NOMO-1 treated with dmso at 0.1 percent for 144 hours (cell line): ENCODE data around the gene PGBD1.
"Not testable (repeated sequence)": the region's sequence is repeated elsewhere in the genome, so short reads cannot be mapped to it uniquely, and the experiment has no call there.

Experiments
- DNase-seq: peaks from one replicate; lab custom pipeline; 2025; ENCODE audit not compliant: unreplicated experiment; lab: John Stamatoyannopoulos, UW

Gene PGBD1

DNA sequence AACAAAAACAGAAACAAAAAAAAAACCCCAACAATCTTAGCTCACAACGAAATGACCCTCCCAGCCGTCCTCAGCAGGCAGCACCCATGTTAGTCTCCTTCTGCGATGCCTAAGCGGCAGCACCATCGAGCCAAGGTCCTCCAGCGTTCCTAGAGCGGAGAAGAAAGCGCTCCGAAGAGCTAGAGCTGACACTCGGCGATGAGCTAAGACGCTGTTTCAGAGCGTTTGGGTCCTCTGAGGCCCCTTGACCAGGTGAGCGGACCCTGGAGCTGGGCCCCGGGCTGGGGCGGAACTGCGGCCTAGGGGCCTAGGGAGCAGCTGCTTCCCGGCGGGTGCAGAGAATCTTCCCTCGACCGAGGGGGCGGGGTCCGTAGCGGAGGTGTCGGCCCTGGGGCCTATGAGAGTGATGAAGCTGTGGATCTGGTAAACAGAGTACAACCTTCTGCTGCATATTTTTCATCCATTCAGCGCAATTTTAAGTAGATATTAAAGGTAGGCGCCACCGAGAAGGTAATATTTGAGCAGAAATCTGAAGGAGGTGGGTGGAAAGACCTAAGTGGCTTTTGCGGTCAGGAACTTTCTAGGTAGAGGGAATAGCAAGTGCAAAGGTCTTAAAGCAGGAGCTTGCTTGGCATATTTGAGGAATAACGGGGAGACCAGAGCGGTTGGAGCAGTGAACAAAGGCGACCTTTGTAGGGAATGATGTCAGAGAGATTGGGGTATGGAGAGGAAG is 14.2 kb upstream of the PGBD1 start, which contains the start of gene ZSCAN26:
TSS of gene ZSCAN26 (plus strand) at position 182 of the 733 bp plus-strand sequence. CDS start 4,777 bp downstream, outside the sequence.
- peak; percentile 69 for DNase-seq

DNA sequence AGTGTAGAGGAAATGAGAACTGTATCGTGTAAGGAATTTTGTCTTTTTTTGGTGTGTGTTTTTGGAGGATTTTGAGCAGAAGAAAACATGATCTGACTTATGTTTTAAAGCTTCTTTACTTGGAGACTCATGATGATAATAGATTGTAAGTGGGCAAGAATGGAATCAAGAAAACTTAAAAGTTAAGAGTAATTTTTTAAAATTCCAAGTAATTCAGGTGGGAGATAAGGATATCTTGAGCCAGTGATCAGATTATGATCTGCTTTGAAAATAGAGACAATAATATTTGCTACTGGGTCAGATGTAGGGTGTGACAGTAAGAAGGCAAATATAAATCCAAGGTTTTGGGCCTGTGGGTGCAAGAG is 13.7 kb upstream of the PGBD1 start:
- DNase-seq: no peak

DNA sequence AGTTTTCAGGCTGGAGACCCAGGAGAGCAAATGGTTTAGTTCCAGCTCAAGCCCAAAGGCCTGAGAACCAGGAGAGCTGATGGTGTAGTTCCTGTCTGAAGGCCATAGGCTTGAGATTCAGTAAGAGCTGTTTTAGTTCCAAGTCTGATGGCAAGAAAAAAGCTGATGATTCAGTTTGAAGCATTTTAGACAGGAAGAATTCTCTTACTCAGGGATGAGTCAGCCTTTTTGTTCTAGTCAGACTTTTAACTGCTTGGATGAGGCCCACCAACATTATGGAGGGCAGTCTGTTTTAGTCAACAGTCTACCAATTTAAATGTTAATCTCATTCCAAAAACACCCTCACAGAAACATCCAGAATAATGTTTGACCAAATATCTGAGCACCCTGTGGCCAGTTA is 11.9 kb upstream of the PGBD1 start:
- no peak for DNase-seq

DNA sequence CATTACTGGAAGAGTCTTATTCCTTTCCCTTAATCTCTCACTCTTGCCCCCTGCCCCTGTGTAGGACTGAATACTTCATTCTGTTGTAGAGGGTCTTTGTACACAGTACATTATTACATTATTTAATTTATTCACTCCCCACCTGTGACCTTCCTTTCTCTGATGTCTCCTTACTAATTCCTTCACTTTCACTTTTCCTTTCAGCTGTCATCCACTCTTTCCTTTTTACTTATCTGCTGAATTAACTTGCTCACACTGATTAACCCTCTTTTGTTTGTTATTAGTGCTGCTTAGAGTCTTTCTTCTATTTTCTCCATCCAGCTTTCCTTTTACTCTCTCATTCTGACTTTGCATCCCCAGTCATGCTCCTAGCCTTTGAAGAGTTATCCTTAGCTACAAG is 6.5 kb upstream of the PGBD1 start:
- DNase-seq: no peak

DNA sequence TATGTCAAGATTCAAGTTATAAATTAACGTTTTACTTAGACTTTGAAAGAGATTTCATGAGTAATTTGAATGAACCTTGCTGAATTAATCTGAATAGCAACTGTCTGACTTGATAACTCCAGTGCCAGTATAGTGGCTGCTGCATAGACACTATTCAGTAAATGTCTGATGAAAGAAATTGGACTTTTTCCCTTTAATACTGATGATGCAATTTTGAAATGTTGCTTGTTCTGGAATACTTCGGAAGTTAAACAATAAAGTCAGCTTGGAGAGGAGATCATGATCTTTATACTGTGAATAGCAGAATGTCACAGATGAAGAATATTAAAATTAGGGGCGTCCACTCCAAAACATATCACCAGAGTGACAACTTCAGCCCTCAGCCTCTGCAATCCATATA is 3.6 kb upstream of the PGBD1 start:
- no peak for DNase-seq

DNA sequence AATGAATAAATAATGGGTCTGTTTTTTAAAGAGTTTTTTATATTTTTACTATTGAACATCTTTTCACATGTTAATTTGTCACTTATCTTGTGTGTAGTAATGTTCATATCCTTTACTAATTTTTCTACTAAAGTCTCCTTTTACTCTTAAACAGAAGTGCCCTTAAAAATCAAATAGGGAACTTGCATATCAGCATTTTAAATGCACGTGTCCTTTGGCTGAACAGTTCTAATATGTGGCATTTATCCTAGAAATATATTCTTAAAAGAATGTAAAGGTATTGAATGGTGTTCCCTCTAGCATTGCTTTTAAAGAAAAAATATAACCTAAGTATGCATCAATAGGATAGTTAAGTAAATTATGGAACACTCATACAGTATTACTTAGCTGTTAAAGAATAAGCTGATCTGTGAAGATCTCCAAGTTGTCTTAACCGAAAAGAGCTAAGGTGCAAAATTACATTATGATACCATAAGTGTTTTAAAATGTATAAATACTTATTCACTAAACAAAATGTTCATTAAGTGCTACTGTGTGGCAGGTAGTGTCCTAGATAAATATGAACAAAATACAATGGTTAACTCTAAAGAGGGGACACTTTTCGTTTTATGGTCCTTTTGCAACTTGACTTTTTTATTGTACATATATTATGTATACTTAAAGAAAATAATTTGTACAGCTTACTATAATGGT is 631 bp upstream of the PGBD1 start:
- DNase-seq: no peak

DNA sequence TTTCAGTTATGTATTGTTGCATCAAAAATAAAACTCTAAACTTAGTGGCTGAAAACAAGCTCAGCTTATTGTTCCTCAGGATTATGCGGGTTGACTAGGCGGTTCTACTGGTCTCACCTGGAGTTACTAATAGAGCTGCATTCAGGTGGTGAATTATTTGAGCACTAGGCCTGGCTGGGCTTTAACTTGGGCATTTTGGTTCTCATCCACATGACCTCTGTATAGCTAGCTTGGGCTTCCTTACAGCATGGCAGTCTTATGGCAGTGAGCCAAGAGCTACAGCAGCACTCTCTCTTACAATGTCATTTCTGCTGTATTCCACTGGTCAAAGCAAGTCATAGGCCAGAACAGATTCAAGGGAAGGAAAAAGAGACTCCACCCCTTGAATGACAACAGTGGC is 1.6 kb downstream of the PGBD1 start:
- no peak for DNase-seq

DNA sequence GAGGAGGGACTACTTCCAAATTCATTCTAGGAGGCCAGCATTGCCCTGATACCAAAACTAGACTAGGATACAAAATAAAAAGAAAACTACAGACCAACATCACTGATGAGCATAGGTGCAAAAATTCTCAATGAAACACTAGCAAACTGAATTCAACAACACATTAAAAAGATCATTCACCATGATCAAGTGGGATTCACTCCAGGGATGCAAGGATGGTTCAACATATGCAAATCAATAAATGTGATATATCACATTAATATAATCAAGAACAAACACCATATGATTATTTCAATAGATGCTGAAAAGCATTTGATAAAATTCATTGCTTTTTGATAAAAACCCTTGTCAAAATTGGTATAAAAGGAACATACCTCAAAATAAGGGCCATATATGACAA is 10.2 kb downstream of the PGBD1 start:
- no peak for DNase-seq

DNA sequence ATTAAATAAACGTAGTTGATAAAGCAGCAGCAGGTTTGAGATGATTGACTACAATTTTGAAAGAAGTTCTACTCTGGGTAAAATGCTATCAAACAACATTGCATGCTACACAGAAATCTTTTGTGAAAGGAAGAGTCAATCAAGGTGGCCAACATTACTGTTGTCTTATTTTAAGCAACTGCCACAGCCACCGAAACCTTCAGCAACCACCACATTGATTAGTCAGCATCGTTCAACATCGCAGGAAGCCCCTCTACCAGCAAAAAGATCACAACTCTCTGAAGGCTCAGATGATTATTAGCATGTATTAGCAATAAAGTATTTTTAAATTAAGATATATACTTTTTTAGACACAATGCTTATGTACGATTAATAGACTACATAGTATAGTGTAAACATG is 14.0 kb downstream of the PGBD1 start:
- DNase-seq: no peak

DNA sequence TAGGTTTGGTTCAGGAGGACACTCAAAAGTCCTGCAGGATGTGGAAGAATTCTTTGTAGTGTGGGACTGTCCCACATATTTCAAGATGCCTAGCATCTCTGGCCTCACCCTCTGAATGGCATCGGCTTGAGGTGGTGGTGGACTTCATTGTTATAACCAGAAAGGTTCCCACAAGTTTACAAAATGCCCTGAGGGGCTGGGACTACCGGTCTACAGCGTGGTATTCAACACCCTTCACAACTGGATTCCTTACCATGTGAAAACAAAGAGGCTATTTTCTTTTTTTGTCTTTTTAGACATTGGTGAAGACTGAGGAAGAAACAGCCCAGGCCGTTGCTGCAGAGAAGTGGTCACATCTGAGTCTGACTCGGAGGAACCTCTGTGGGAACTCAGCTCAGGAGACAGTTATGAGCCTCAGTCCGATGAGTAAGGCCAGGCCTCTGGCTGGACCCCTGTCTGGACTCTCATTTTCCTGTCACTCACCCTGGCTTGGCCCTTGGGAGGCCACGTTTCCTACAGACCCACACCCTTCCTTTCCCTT is 15.2 kb downstream of the PGBD1 start:
- DNase-seq: no peak

DNA sequence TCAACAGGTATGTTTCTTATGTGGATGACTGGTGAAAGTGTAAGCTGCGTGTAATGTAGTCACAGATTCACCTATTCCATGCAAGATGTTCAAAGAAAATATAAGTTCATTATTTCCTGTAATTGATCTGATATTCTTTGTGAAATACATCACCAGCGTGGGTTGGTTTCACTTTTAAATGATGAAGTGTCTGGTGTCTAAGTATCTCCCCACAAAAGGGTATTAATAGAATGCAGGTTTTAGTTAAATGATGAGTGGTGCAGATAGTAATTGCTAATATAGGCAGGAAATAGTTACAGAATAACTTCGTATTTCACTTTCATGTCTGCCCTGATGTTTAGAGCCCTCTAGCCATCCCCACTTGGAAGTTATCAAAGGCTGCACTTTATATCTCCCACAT is 22.2 kb downstream of the PGBD1 start:
- no peak for DNase-seq

DNA sequence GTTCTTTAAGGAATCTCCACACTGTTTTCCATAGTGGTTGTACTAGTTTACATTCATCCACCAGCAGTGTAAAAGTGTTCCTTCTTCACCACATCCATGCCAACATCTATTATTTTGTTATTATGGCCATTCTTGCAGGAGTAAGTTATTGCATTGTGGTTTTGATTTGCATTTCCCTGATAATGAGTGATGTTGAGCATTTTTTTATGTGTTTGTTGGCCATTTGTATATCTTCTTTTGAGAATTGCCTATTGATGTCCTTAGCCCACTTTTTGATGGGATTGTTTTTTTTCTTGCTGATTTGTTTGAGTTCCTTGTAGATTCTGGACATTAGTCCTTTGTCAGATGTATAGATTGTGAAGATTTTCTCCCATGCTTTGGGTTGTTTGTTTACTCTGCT is 25.0 kb downstream of the PGBD1 start:
- DNase-seq: not testable (repeated sequence)

DNA sequence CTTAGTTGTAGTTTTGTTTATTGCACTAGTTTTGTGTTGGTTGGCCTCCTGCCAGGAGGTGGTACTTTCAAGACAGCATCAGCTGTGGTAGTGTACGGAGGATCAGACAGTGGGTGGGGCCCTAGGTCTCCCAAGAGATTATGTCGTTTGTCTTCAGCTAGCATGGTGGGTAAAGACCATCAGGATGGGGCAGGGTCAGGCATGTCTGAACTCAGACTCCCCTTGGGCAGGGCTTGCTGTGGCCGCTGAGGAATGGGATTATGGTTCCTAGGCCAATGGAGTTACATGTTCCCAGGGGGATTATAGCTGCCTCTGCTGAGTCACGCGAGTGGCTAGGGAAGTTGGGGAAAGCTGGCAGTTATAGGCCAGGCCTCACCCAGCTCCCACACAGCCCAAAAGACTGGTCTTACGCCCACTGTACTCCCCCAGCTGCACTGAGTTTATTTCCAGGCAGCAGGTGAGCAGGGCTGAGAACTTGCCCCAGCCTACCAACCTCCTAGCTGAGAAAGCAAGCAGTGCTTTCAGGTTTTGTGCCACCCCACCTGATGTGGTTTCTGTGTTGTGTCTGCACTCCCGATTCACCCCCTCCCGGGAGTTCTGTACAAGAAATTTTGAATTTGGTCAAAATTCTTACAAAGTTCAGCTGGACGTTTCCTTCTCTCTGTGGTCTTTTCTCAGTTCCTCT is 29.9 kb downstream of the PGBD1 start:
- DNase-seq: no peak

DNA sequence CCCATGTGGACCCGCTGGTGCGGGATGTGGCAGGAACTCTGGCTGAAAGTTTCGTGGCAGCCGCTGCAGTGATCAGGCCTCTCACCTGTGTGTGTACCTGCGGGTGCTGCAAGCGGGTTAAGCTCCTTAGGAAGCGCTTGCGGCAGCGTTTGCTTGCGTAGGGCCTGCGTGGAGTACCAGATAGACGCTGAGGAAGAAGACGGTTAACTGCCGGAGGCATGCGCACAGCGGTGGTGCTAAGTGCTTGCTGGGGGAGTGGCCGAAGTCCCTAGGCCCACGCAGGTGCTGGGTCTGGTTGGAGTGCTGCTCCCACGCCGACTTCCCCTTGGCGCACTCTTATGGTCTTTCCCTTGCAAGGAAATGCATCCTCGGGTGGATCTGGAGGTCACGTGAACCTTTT is 31.6 kb downstream of the PGBD1 start:
- no peak for DNase-seq

DNA sequence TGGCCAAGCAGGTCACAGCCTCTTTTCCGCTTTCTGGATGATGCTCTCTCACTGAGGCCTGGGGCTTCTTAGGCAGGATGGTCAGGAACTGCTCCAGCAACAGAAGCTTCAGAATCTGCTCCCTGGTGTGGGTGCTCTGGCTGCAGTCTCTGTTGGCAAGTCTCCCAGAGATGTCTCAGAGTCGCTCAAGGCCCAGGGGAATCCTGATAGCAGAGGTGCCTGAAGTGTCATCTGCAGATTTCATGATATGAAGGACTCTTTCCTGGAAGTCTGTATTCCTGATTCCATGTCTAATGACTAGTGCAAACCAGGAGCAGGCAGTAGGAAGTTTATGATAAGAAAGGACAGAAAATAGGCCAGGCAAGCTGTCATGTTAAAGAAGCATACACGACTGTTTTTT is 34.3 kb downstream of the PGBD1 start:
- DNase-seq: no peak

DNA sequence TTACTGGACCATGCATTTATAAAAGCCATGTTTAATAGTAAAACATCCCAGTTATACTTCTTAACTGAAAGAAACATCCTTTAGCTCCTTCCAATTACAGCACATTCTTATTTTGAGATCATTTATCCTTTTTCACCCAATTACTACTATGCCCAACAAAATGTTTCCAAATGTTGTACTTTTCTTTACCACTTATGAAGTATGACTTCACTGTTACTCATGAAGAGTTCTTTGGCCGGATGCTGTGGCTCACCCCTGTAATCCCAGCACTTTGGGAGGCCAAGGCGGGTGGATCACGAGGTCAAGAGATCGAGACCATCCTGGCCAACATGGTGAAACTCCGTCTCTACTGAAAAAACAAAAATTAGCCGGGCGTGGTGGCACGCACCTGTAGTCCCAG is 36.5 kb downstream of the PGBD1 start:
- not testable (repeated sequence) for DNase-seq

DNA sequence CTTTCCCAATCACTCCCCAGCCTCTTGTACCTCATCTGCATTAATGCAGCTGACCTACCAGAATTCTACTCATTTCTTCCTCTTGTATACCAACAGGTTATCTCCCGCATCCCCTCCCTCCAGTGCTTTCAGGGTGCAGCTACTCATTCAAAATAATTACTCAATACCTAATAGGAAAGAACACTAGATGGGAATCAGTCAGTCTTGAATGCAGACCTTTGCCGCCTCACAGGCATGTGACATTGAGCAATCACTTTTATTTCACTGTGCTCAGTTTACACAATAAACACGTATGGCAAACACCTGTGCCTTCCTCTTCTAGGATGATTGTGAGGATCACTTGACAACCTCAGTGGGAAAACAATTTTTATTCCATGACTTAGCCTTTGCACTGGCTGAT is 41.3 kb downstream of the PGBD1 start:
- DNase-seq: no peak

DNA sequence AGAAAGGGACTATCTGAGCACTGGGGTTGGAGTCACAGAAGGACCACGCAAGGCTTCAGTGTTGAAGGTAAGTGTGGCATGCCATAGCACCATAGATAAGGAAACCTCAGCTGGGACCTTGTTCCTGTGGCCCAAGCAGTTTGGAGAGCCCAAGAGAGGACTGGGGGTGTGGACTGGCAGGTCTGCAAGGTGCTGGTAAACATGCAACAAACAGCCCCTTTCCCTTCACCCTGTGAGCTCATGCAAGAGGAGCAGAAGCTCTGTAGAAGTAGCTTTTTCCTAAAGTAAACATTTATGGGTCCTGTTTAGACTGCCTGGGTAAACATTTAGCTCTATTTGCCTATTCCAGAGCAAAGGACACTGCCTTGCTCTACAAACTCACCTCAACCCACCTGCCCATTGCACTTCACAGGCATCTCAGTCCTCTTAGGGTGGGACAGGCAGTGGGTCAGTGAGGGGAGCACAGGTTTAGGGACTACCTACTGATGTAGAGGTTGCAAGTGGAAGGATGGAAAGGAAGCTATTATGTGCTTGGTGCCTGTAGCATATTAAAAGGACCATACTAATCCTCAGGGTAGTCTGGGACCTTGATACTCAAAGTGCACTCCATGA is 42.5 kb downstream of the PGBD1 start:
- DNase-seq: no peak

DNA sequence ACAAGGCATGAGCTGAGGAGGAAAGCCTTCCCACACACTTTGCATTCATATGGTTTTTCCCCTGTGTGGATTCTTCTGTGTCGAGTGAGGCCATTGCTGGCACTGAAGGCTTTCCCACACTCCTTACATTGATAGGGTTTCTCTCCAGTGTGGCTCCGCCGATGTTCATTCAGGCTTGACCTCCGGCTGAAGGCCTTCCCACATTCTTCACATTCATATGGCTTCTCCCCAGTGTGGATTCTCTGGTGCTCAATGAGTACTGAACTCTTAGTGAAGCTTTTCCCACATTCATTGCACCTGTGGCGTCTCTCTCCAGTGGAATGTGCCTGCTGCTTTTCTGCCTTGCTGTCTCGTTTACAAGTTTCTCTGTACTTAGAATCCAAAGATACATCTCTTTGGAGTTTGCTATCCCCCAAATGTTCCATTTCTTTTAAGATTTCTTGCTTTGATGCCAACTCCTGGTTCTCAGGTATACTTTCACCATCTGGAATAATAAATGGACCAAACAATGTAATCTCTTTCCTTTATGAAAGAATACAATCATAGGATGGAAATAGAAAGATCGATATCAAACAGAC is 45.1 kb downstream of the PGBD1 start:
- no peak for DNase-seq

DNA sequence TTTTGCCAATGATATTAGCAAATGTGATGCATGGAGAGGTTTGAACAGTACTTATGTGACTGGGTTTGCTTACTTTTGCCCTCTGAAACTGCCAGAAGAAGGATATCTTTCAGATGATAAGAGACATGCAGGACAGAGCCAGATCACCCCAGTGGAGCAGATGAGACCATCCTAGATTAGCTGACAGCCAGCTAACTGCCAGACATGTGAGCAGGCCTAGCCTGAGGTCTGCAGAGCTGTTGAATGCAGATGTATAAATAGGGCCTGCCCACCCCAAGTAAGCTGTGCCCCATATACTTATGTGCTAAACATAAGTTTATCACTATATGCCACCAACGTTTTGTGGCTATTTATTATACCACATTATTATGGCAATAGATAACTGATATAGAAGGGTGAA is 48.7 kb downstream of the PGBD1 start:
- no peak for DNase-seq

DNA sequence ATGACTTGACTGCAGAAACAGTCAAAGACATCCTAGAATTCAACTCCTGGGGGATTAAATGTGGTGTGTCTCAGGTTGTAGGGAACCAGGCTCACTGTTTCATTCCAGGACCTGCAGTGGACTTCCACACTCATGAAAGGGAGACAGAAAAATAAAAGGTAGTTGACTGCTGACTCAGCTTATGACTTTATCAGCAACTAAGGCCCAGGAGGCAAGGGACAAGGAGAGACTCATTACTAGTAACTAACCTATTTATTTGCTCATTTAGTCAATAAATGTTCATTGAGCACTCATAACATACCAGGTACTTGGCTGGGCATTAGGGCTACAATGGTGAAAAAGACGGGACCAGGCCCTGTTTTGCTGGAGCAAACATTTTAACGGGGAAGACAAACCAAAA is 51.7 kb downstream of the PGBD1 start:
- DNase-seq: no peak
